ENCODE results near the gene GPR65. TPM values are rescaled to one million over a fixed set of nuclear protein-coding genes. Genes with fewer than 3 reads are reported as not detected.

Gene GPR65
- total RNA-seq, 1 experiment from 2014 or later: not detected

DNA sequence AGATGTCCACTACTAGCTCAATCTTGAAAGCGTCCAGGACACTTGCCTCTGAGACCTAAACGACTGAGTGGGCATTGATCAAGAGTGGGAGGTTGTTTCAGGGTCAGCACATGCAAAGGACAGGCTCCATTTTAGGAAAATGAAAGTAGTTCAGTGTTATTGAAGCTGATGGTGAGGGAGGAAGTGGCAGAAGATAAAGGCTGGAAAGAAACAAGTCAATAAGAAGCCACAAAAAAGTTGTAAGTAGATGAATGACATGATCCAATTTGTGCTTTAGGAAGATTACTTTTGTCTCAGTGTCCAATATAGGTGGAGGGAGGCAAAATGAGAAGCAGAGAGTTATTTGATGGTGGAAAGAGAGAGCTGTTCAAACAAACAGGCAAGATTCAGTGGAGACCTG, 22.0 kb downstream of the GPR65 start:
- BruUV-seq (replicated peaks): no TSS peak
- Histone ChIP-seq H3K9me3 (ENCODE audit: insufficient read depth, low read depth) (no peaks in the 10 kb centered on the region), H3F3A (ENCODE audit: insufficient read depth, low read depth) (no peaks in the 10 kb centered on the region), H2AFZ (no peak overlapping the region), H3K36me3 (ENCODE audit: low read depth) (no peaks in the 10 kb centered on the region), H4K20me1 (ENCODE audit: insufficient read depth) (no peaks in the 10 kb centered on the region), H3K4me1 (replicated peaks; ENCODE audit: insufficient read depth) (no peaks in the 10 kb centered on the region), H3K9me2 (ENCODE audit: insufficient read depth) (no peaks in the 10 kb centered on the region), H3K4me3 (no peak overlapping the region), H3K4me2 (no peak overlapping the region), H3K27ac (no peak overlapping the region), H3K79me2 (ENCODE audit: low read depth) (no peaks in the 10 kb centered on the region), H3K27me3 (ENCODE audit: insufficient read depth, low read depth) (no peaks in the 10 kb centered on the region)
- ChIA-PET CTCF (no interaction called here), POLR2A (ENCODE audit: unreplicated experiment) (no interaction called here)
- DNase-seq: no peak
- intact Hi-C loops (cut with micrococcal nuclease; ENCODE audit: unreplicated experiment): no loop called here
- TF ChIP-seq EZH2 (IDR thresholded peaks at IDR 0.05; ENCODE audit: low read depth) (no peak), CTCF (conservative IDR thresholded peaks at IDR 0.05) (no peak)

- H3K4me3 ChIP-seq: no peak overlapping the region
Measured at GRCh38 chr14:88029500-88029899, 24.6 kb downstream of the GPR65 start.

DNA sequence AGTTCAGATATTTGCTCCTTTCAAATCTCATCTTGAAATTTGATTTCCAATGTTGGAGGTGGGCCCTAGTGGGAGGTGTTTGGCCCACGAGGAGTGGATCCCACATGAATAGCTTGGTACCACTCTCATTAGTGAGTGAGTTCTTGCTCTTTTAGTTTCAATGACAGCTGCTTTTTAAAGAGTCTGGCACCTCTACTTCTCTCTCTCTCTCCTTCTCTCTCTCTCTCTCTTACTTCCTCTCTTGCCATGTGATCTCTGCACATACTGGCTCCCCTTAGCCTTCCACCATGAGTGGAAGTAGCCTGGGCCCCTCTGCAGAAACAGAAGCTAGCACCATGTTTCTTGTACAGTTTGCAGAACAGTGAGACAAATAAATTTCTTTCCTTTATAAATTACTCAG, 25.1 kb downstream of the GPR65 start:
- H3K4me2 ChIP-seq: no peak overlapping the region
- no peak overlapping the region for H2AFZ ChIP-seq
- no peaks in the 10 kb centered on the region for H3F3A ChIP-seq (ENCODE audit: insufficient read depth, low read depth)
- no peaks in the 10 kb centered on the region for H3K36me3 ChIP-seq (ENCODE audit: low read depth)
- no peaks in the 10 kb centered on the region for H3K9me2 ChIP-seq (ENCODE audit: insufficient read depth)
- no peak overlapping the region for H3K27ac ChIP-seq
- no peaks in the 10 kb centered on the region for H3K4me1 ChIP-seq (replicated peaks; ENCODE audit: insufficient read depth)
- no peaks in the 10 kb centered on the region for H4K20me1 ChIP-seq (ENCODE audit: insufficient read depth)
- no peak overlapping the region for H3K4me3 ChIP-seq
- no peaks in the 10 kb centered on the region for H3K79me2 ChIP-seq (ENCODE audit: low read depth)
- H3K27me3 ChIP-seq (ENCODE audit: insufficient read depth, low read depth): no peaks in the 10 kb centered on the region
- DNase-seq: no peak
- ChIA-PET CTCF (no interaction called here), POLR2A (ENCODE audit: unreplicated experiment) (no interaction called here)
- intact Hi-C loops (cut with micrococcal nuclease; ENCODE audit: unreplicated experiment): no loop called here
- TF ChIP-seq EZH2 (IDR thresholded peaks at IDR 0.05; ENCODE audit: low read depth): no peak
- no peak for TF ChIP-seq CTCF (conservative IDR thresholded peaks at IDR 0.05)
- no TSS peak for BruUV-seq (replicated peaks)
- H3K9me3 ChIP-seq (ENCODE audit: insufficient read depth, low read depth): no peaks in the 10 kb centered on the region

More at GRCh38 chr14:88029500-88029899, 24.6 kb downstream of the GPR65 start:
- Histone ChIP-seq H3K9me3 (ENCODE audit: insufficient read depth, low read depth) (no peaks in the 10 kb centered on the region), H3K36me3 (ENCODE audit: low read depth) (no peaks in the 10 kb centered on the region), H2AFZ (no peak overlapping the region), H3K9me2 (ENCODE audit: insufficient read depth) (no peaks in the 10 kb centered on the region), H4K20me1 (ENCODE audit: insufficient read depth) (no peaks in the 10 kb centered on the region), H3K4me1 (replicated peaks; ENCODE audit: insufficient read depth) (no peaks in the 10 kb centered on the region), H3F3A (ENCODE audit: insufficient read depth, low read depth) (no peaks in the 10 kb centered on the region), H3K27ac (no peak overlapping the region), H3K79me2 (ENCODE audit: low read depth) (no peaks in the 10 kb centered on the region), H3K27me3 (ENCODE audit: insufficient read depth, low read depth) (no peaks in the 10 kb centered on the region), H3K4me2 (no peak overlapping the region)
- no TSS peak for BruUV-seq (replicated peaks)
- CTCF ChIA-PET: no interaction called here
- POLR2A ChIA-PET (ENCODE audit: unreplicated experiment): no interaction called here
- intact Hi-C loops (cut with micrococcal nuclease; ENCODE audit: unreplicated experiment): no loop called here
- TF ChIP-seq EZH2 (IDR thresholded peaks at IDR 0.05; ENCODE audit: low read depth) (no peak), CTCF (conservative IDR thresholded peaks at IDR 0.05) (no peak)
- DNase-seq: no peak

Data from PC-9 (cell line).